ENCODE data around the gene ZFYVE19. TPM values are rescaled to one million over a fixed set of nuclear protein-coding genes. Genes with fewer than 3 reads are reported as not detected.

The ZFYVE19 gene
- total RNA-seq, 4 donors from 2014 or later: 5.6 to 37.5 (median 15.2) TPM

DNA sequence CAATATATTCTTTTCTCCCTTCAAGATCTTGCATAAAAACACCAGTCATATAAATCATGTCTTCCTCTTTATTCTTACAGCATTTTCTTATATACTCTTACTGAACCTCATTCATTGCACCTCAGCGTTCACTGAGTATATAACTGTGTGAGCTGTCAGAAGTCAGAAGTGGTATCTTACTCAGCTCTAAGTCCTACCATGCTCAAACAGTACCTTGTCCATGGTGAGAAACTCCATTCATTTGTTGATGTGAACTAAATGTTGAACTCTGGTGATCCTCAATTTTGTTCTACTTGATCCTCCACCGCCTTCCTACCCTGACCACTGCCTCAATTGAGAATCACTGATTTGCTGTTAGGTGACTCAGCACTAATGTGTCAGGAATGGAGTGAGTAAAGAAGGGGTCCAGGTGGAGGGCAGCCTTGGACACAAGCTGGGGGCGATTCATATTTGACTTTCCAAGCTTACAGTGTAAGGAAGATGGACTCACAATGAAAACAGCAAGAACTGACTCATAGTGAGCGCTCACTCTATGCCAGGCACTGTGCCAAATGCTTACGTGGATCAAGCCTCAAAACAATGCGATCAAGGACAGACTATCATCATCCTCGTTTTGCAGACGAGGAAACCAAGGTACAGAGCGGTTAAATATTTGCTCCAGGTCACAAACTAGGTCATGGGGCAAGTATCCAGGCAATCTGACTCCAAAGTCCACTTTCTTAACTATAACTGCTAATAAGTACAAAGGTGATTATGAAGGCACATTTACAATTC lies 13.5 kb upstream of the ZFYVE19 start:
- no peak for DNase-seq
- no peaks in the 10 kb centered on the region for H3K27me3 ChIP-seq
- no peaks in the 10 kb centered on the region for H3K36me3 ChIP-seq
- no peaks in the 10 kb centered on the region for H3K4me1 ChIP-seq
- TF ChIP-seq, protein P1, sequence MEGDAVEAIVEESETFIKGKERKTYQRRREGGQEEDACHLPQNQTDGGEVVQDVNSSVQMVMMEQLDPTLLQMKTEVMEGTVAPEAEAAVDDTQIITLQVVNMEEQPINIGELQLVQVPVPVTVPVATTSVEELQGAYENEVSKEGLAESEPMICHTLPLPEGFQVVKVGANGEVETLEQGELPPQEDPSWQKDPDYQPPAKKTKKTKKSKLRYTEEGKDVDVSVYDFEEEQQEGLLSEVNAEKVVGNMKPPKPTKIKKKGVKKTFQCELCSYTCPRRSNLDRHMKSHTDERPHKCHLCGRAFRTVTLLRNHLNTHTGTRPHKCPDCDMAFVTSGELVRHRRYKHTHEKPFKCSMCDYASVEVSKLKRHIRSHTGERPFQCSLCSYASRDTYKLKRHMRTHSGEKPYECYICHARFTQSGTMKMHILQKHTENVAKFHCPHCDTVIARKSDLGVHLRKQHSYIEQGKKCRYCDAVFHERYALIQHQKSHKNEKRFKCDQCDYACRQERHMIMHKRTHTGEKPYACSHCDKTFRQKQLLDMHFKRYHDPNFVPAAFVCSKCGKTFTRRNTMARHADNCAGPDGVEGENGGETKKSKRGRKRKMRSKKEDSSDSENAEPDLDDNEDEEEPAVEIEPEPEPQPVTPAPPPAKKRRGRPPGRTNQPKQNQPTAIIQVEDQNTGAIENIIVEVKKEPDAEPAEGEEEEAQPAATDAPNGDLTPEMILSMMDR (IDR thresholded peaks at IDR 0.05): no peak
- TF ChIP-seq POLR2A (IDR thresholded peaks at IDR 0.05): no peak
- no peaks in the 10 kb centered on the region for H3K9me3 ChIP-seq
- no peak overlapping the region for H3K4me3 ChIP-seq
- intact Hi-C loops (cut with DNase I; ENCODE audit: low total_unique reads): no loop called here
- H3K27ac ChIP-seq: no peak overlapping the region

DNA sequence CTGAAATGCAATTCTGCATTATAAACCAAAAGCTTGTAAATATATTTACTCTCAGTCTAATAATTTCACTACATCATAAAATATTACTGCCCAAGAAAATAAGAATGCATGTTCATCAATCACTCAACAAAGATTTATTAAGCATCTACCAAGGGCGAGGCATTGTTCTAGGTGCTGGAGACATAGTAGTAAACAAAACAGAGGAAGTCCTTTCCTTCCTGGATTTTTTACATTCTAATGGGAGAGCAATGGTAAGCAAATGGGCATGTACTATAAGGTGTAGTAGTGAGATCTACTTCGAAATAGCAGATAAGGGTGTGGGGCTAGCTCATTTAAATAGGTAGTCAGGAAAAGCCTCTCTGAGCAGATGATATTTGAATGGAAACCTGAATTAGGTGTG lies 10.8 kb upstream of the ZFYVE19 start:
- no peaks in the 10 kb centered on the region for H3K36me3 ChIP-seq
- no peak overlapping the region for H3K4me3 ChIP-seq
- no peak for DNase-seq
- TF ChIP-seq POLR2A (IDR thresholded peaks at IDR 0.05): no peak
- TF ChIP-seq, protein P1 (IDR thresholded peaks at IDR 0.05): no peak
- no peaks in the 10 kb centered on the region for H3K9me3 ChIP-seq
- no peak overlapping the region for H3K27ac ChIP-seq
- H3K4me1 ChIP-seq: no peaks in the 10 kb centered on the region
- intact Hi-C loops (cut with DNase I; ENCODE audit: low total_unique reads): no loop called here
- no peaks in the 10 kb centered on the region for H3K27me3 ChIP-seq

DNA sequence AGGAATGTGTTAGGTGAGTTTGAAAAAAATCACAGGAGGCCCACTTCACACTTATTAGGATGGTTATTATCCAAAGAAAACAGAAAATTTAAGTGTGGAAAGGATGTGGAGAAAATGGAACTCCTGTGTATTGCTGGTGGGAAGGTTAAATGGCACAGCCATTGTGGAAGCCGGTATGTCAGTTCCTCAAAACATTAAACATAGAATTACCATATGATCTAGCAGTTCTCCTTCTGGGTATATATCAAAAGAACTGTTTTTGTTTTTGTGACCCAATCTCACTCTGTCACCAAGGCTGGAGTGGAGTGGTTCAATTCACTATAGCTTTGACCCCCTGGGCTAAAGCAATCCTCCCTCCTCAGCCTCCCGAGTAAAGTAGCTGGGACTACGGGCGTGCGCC lies 10.4 kb upstream of the ZFYVE19 start:
- Histone ChIP-seq H3K27me3 (no peaks in the 10 kb centered on the region), H3K27ac (no peak overlapping the region), H3K9me3 (no peaks in the 10 kb centered on the region), H3K4me3 (no peak overlapping the region), H3K36me3 (no peaks in the 10 kb centered on the region), H3K4me1 (no peaks in the 10 kb centered on the region)
- no peak for DNase-seq
- no peak for TF ChIP-seq POLR2A (IDR thresholded peaks at IDR 0.05)
- TF ChIP-seq, protein P1 (IDR thresholded peaks at IDR 0.05): no peak
- intact Hi-C loops (cut with DNase I; ENCODE audit: low total_unique reads): no loop called here

DNA sequence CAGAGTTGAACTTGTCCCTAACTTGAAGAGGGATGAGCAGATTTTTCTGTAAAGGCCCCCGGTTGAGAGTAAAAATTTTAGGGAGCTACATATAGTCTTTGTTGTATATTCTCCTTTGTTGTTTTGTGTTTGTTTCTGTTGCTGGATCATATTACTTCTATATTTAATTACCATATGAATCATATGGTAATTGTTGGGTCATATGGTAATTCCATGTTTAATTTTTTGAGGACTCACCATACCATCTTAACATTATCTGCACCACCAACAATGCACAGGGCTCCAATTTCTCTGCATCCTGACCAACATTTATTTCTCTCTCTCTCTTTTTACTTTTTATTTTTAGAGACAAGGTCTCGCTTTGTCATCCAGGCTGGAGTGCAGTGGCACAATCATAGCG lies 7.4 kb upstream of the ZFYVE19 start:
- Histone ChIP-seq H3K27ac (no peak overlapping the region), H3K4me3 (no peak overlapping the region), H3K36me3 (no peaks in the 10 kb centered on the region), H3K27me3 (no peaks in the 10 kb centered on the region), H3K4me1 (no peaks in the 10 kb centered on the region), H3K9me3 (no peaks in the 10 kb centered on the region)
- DNase-seq: no peak
- TF ChIP-seq POLR2A (IDR thresholded peaks at IDR 0.05): no peak
- TF ChIP-seq, protein P1 (IDR thresholded peaks at IDR 0.05): no peak
- intact Hi-C loops (cut with DNase I; ENCODE audit: low total_unique reads): no loop called here

DNA sequence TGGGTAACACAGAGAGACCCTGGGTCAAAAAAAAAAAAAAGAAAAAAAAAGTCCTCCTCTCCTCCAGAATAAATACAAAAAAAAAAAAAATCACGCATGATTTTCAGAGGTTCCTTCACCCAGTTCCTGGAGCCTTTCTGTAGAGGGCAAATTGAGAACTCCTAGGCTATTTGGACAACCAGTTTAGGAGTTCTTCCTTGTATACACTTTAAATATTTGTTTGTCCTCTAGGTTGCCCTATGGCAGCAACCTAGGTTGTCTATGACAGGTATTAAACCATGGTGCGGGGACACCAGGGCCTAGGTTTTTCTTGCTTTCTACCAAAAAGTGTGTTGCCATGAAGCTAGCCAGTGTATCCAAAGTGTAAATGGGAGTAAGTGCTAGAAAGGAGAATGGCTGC lies 3.8 kb upstream of the ZFYVE19 start:
- Histone ChIP-seq H3K9me3 (no peaks in the 10 kb centered on the region), H3K36me3 (no peaks in the 10 kb centered on the region), H3K27ac (no peak overlapping the region), H3K27me3 (no peaks in the 10 kb centered on the region), H3K4me1 (peaks cover 0 to 7% of the 10 kb centered on the region in 2 donors), H3K4me3 (no peak overlapping the region)
- no peak for DNase-seq
- intact Hi-C loops (cut with DNase I; ENCODE audit: low total_unique reads): no loop called here
- TF ChIP-seq POLR2A (IDR thresholded peaks at IDR 0.05): no peak
- TF ChIP-seq, protein P1 (IDR thresholded peaks at IDR 0.05): no peak
